ENCODE results near the gene SLC34A3.

The SLC34A3 gene

GRCh38 chr9:137278061-137278701, 47.5 kb downstream of the SLC34A3 start:
- ATAC-seq (replicated peaks) (peak; percentile 21 to 26), DNase-seq (no peak)
- H3K36me3 Mint-ChIP-seq, result peaks cover 20 to 23% of the 10 kb centered on the region in 2 donors
- peaks cover 30 to 48% of the 10 kb centered on the region in 2 donors for H3K4me1 Mint-ChIP-seq
- peak overlapping the region; percentile 89 to 93 for H3K4me3 Mint-ChIP-seq
- peak overlapping the region; percentile 98 for H3K27ac Mint-ChIP-seq
- no peaks in the 10 kb centered on the region for H3K9me3 Mint-ChIP-seq
- no peaks in the 10 kb centered on the region for H3K27me3 Mint-ChIP-seq

GRCh38 chr9:137278721-137279711, 48.3 kb downstream of the SLC34A3 start:
- peaks cover 12 to 21% of the 10 kb centered on the region in 2 donors for H3K36me3 Mint-ChIP-seq
- no peak overlapping the region for H3K27ac Mint-ChIP-seq
- DNase-seq, result no peak
- H3K9me3 Mint-ChIP-seq, result no peaks in the 10 kb centered on the region
- H3K4me3 Mint-ChIP-seq, result no peak overlapping the region
- peaks cover 30 to 48% of the 10 kb centered on the region in 2 donors for H3K4me1 Mint-ChIP-seq
- H3K27me3 Mint-ChIP-seq, result no peaks in the 10 kb centered on the region
- no peak for ATAC-seq (replicated peaks)

GRCh38 chr9:137279741-137280473, 49.2 kb downstream of the SLC34A3 start:
- H3K27ac Mint-ChIP-seq, result no peak overlapping the region
- H3K4me1 Mint-ChIP-seq, result peaks cover 24 to 40% of the 10 kb centered on the region in 2 donors
- H3K4me3 Mint-ChIP-seq, result no peak overlapping the region
- H3K9me3 Mint-ChIP-seq, result no peaks in the 10 kb centered on the region
- H3K27me3 Mint-ChIP-seq, result no peaks in the 10 kb centered on the region
- H3K36me3 Mint-ChIP-seq, result peaks cover 4 to 14% of the 10 kb centered on the region in 2 donors
- DNase-seq (no peak), ATAC-seq (replicated peaks) (no peak)

- ATAC-seq (replicated peaks) (no peak), DNase-seq (no peak)
- Mint-ChIP-seq H3K4me3 (no peak overlapping the region), H3K27me3 (no peaks in the 10 kb centered on the region), H3K36me3 (peaks cover 8 to 14% of the 10 kb centered on the region in 2 donors), H3K4me1 (peaks cover 17 to 36% of the 10 kb centered on the region in 2 donors), H3K9me3 (no peaks in the 10 kb centered on the region), H3K27ac (no peak overlapping the region)
Observed at GRCh38 chr9:137280474-137281344, 50.0 kb downstream of the SLC34A3 start.

GRCh38 chr9:137281345-137282116, 50.8 kb downstream of the SLC34A3 start:
- H3K4me3 Mint-ChIP-seq, result no peak overlapping the region

More at GRCh38 chr9:137281345-137282116, 50.8 kb downstream of the SLC34A3 start:
- no peak for ATAC-seq (replicated peaks)
- H3K27me3 Mint-ChIP-seq, result no peaks in the 10 kb centered on the region
- H3K27ac Mint-ChIP-seq, result no peak overlapping the region
- peaks cover 12 to 36% of the 10 kb centered on the region in 2 donors for H3K4me1 Mint-ChIP-seq
- no peaks in the 10 kb centered on the region for H3K9me3 Mint-ChIP-seq
- peaks cover 8 to 14% of the 10 kb centered on the region in 2 donors for H3K36me3 Mint-ChIP-seq
- DNase-seq, result no peak
